GF-D8 (cell line): Measurements from ENCODE around the gene LSM7.
"Not testable (repeated sequence)": the region's sequence is repeated elsewhere in the genome, so short reads cannot be mapped to it uniquely, and the experiment has no call there.

ENCODE experiments used
- DNase-seq: peaks from one replicate; lab custom pipeline; 2025; lab: John Stamatoyannopoulos, UW

LSM7 gene

DNA sequence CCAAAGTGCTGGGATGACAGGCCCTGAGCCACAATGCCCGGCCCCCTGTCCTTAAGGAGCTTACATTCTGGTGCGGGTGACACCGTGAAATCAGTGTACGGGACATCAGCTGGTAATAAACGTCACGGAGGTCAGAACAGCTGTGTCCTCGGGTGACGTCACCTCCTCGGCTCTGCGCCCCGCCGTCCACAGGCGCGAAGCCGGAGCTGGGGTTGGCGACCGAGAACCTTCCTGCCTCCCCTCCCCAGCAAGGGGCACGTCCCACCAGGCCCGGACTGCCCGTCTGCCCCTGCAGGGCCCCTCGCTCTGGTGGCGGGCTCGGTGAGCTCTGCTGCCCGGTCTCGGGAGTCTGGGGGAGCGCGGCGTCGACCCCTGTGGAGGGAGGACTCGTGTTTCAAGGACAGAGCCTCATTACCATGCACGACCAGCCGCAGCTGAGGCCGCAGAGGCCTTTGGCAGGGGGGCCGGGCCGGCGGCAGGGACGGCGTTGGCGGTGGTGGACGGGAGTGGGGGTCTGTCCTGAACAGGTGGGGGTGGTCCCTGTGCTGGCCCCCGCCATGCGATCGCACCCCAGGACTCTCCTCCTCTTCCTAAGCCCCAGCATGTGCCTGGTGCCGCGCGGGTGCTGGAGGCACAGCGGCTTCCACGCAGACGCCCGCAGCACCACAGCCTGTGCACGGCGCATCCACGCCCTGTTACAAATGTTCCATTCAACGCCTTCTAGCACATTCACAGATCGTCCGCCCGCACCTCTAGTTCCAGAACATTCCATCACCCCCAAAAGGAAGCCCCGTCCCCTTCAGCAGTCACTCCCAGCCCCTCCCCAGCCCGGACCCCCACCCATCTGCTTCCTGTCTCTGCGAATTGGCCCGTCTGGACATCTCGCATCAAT is 25.8 kb downstream of the LSM7 start:
- no peak for DNase-seq

DNA sequence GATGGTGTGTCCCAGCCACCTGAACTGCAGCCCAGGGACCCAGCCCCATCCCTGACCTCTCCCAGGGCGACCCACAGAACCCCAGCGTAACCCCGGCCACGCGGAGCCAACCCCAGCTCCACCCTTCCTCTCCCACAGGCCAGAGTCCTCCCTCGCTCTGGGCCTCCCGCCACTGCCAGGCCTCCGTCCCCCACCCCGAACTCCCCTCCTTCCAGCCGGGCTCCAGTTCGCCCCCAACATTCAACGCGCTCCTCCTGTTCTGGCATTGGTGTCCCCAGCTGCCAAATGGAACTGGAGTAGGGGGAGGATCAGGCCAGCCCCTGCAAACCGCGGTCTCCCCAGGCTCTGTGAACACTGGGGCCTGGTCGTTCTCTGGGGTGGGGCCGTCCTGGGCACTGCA is 27.9 kb downstream of the LSM7 start:
- DNase-seq: no peak

DNA sequence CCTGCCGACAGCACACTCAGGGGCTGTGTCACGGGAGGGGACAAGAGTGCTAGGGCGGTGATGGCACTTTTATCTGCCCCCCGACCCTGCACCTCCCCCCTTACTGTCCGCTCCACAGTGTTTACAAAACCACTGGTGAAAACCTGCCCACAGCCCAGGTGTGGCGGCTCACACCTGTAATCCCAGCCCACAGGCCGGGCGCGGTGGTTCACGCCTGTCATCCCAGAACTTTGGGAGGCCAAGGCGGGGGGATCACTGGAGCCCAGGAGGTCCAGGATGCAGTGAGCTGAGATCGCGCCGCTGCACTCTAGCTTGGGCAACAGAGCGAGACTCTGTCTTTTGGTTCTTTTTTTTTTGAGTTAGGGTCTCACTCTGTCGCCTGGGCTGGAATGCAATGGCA is 32.2 kb downstream of the LSM7 start:
- DNase-seq: no peak

DNA sequence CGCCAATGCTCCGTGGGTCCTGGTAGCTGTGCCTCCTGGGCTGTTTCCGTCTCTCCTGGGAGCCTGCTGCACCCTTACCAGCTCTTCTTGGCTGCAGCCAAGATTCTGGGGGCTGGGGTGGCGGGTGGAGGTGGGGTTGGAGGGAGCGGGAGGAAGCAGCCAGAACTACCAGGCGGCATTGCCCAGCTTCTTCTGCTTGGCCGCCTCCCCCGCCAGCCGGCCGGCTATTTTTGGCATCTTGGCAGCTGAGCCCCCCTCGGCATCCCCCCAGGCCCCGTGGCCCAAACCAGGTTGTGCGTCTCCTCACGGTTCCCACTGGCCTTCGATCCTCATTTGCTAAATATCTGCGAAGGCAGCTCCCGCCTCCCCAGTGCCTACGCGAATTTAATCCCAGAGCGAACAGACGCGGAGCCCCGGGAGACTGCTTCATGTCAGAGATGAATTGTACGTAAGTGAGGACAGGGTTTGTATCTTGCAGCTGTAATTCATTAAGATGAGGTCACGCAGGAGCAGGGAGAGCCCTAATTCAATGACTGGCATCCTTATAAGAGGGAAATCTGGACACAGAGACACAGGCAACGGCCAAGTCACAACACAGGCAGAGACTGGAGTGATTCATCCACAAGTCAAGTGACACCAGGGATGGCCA is 33.6 kb downstream of the LSM7 start:
- DNase-seq: no peak

DNA sequence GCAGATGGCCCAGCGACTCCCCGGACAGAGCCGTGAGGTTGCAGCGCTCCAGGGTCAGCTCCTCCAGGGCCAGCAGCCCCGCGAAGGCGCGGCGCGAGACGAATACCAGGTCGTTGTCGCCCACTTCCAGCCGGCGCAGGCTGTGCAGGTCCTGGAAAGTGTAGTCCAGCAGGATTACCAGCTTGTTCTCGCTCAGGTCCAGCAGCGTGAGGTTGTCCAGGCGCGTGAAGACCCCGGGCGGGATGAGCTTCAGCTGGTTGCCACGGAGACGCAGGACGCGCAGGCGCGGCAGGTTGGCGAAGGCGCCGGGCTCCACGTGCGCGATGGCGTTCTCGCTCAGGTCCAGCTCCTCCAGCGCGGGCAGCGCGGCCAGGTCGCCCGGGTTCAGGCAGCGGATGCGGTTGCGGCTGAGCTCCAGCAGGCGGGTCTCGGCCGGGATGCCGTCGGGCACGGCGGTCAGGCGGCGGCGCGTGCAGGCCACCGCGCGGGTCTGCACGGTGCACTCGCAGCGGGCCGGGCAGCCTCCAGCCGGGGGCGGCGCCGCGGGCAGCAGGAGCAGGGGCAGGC is 37.1 kb downstream of the LSM7 start:
- DNase-seq: no peak

DNA sequence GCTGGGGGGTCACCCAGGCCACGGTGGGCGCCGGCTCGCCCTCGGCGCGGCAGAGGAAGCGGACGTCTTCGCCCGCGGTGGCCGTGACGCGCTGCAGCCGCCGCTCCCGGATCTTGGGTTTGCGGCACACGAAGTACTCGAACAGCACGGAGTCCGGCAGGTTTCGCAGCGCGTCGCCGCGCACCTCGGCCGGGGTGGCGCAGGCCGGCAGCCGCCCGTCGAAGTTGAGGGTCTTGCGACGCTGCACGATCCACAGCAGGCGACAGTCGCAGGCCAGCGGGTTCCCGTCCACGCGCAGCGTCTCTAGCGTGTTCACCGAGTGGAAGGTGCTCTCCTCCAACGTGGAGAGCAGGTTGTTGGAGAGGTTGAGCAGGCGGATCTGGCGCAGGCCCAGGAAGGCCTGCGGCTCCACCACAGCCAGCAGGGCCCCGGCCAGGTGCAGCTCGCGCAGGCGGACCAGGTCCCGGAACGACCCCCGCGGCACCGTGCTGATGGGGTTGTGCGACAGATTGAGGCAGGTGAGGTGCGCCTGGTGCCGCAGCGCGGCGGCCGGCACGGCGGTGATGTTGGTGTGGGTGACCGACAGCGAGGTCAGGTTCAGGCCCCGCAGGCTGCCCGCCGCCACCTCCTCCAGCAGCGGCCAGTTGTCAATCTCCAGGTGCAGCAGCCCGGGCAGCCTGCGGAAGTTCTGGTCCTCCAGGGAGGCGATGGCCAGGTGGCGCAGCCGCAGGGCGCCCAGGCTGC is 37.8 kb downstream of the LSM7 start:
- DNase-seq: no peak

DNA sequence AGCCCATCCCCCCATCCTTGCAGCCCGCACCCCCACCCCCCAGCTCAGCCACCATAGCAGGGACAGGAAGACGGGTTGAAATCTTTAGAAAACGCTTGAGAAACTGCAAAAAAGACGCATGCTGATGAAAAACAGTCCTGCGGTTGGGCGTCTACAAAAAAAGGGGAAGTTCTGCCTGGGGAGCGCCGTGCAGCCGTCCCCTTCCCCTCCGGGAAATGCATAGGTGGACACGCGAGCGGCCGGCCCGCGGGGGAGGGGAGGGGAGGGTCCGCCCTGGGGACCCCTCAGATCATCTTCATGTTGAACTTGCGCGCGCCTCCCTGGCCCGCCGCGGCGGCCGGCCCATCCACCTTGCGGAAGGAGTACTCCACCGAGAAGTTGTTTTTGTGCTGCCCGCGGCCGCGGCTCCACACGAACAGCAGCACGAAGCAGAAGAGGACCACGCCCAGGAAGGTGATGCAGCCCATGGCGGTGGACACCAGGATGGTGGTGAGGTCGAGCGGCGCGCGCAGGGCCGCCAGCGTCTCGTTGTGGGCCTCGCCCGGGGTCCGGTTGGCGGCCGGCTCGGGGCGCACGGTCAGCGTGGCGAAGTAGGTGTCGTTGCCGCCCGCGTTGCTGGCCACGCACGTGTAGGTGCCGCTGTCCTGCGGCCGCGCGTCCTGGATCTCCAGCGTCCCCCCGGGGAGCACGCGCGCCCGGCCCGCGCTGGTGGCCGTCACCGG is 38.5 kb downstream of the LSM7 start:
- peak; percentile 88 for DNase-seq

DNA sequence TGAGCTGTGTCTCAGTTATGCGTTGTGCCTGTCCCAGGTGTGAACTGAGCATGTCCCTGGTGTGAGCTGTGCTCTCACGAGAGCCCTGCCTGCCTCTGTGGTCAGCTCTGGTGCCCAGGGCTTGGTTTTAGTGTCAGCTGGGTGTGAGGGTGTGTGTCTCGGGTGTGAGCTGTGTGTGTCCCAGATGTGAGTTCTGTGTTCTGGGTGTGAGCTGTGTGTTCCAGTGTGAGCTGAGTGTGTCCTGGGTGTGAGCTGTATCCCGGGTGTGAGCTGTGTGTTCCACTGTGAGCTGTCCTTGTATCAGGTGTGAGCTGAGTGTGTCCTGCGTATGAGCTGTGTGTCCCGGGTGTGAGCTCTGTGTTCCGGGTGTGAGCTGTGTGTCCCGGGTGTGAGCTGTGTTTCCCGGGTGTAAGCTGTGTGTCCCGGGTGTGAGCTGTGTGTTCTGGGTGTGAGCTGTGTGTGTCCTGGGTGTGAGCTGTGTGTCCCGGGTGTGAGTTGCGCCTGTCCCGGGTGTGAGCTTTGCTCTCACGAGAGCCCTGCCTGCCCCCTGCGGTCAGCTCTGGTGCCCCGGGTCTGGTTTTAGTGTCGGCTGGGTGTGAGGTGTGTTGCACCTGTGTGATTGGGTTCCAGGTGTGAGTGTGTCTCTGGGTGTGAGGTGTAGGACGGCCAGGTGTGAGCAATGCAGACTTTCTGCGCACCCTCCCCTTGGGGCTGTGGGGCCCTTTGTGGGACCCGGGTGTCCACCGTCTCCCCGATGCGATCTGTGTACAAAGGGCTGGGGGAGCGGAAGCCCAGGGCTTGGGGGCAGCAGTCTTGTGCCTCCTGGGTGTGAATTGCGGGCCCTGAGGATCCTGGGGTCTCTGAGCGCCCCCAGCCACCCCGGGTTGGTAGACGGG is 39.3 kb downstream of the LSM7 start:
- peak; percentile 14 for DNase-seq

DNA sequence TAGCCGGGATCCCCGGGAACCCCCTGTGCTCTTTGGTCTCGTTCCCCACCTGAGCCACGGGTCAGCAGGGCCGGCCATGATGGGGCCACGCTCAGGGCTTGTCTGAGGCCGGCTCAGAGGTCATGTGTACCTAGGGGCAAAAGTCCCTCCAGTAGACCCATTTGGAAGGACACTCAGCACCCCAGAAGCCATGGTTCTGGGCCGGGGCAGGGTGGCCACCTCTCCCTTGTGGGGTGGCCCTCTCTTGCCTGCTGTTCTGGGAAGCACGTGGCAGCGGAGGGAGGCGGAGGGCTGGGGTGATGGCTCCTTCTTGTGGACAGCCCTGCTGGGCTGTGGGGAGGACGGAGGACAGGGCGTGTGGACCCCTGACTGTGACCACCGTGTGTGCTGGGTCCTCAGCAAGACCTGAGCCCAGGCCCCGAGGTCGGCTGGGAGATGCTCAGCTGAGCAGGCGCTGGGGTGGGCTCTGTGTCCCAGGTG is 40.0 kb downstream of the LSM7 start:
- DNase-seq: no peak

DNA sequence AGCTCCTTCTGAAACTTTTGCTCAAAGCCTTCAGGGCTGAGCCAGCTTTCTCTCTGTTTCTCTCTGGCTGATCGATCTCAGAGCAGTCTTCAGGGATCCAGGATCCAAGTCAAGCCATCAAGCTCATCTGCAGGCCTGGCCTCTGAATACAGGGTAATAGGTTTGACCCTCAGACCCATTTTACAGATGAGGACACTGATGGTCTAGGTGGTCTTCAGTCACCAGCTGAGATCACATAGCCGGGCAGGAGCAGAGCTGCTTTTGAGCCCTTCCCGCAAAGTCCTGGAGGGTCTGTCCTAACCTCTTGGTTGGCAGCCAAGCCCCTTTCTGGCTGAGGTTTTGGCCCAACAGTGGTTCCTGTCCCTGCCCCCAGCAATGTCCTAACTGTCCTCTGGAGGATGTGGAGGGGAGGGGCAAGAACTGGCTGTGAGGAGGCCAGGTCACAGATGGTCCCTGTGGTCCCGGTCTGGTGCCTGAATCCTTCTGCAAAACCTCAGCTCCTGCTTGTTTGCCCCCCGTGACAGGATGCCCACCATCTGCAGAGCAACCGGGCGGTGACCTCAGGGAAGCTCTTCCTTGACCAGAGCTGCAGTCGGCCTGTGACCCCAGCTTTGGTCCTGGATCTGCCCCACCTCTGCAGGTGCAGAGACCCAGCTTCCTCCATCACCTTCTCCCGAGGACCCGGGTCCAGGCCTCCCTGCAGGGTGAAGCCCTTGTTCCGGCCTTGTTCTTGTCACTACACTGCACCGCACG is 40.6 kb downstream of the LSM7 start:
- no peak for DNase-seq

DNA sequence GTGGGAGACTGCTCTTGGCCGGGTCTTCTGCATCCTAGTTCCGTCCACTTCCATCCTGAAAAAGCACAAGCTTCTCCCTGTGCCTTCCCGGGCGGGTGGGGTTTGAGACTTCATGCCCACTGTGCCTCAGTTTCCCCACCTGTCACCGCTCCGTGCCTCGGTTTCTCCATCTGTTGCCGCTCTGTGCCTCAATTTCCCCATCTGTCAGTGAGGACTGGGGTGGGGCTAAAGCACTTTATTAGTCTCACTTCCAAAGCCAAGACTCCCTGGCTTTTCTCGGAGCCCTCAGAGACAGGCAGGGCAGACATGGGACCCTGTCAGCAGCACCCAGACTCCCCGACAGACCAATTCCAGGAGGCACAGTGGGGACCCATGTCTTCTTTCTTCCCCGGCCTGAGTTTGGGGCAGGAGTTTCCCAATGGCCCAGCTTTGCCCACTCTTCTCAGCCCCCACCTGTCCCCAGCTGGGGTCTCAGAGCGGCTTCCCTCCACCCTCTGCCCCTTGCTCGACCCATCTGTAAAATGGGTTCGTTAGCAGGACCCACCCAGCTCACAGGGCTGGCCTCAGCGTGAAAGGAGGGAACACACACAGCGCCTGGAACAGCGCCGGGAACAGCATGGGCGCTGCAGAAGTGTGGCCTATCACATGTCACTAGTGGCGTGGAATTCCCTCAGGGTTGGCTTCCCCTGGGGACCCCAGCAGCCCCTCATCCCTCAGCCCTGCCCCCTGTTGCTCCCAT is 41.8 kb downstream of the LSM7 start:
- no peak for DNase-seq

DNA sequence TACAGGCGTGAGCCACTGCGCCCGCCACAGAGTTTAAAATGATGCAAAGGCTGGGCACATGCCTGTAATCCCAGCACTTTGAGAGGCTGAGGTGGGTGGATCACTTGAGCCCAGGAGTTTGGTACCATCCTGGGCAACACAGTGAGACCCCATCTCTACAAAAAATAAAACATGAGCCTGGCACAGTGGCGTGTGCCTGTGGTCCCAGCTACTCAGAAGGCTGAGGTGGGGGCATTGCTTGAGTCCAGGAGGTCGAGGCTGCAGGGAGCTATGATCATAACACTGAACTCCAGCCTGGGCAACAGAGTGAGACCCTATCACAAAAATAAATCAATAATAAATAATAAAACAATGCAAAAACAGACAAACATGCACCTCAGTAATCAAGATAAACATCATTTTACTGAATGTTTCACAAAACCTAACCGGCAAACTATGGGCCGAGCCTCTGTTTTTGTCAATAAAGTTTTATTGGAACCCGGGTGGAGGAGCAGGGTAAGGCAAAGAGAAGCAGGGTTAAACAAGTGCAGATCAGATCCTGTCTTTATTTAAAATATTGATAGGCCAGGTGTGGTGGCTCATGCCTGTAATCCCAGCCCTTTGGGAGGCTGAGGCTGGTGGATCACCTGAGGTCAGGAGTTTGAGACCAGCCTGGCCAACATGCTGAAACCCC is 44.4 kb downstream of the LSM7 start:
- no peak for DNase-seq

DNA sequence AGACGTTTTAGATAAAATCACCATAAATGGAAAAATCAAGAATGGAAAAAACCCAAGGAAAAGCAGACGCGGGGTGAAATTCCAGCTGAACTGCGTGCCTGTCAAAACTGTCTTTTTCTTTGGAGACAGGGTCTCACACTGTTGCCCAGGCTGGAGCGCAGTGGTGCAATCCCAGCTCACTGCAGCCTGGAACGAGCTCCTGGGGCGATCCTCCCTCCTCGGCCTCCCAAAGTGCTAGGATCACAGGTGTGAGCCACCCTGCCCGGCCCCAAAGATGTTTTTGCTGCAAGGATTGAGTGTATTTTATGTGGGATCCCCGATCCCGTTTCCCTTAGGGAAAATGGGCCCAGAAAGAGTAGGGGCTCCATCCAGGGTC is 45.5 kb downstream of the LSM7 start:
- no peak for DNase-seq

DNA sequence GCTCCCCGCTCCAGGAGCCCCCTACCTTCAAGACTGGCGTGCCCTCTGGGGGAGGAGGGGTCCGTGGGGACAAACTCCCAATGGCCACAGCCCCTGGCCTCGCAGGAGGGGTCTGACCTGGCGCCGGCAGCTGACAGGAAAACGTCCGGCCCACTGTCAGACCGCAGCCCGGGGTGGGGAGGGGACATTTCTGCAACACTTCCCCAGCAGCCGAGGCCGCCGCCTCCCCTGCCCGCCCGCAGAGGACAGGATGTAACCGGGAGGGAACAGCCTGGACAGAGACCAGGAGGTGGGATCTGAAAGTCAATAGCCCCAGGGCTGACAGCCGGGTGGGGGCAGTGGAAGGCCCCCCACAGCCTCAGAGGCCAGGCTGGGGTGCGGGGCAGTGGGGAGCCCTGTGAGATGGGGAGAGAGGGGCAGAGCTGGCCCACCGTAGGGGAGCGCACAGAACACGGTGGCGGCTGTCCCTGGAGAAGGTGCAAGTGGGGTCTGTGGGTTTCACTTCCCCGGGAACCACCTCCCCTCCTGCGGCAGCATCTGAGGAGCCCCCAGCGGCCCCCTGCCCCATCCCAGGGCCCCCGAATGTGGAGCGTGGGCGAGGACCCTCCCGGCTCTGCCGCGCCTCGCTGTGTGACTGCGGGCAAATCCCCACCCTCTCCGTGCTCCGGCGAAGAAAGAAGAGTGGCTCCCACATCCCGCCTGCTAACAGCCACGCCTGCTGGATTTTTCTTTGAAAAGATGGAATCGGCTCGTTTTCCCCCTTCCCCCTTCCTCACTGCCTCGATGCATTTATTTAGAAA is 46.1 kb downstream of the LSM7 start, which contains the start of gene PEAK3:
PEAK3 (minus strand) TSS at position 114 of the 800 bp plus-strand sequence. CDS start 1,244 bp downstream, outside the sequence.
- DNase-seq: peak; percentile 57

DNA sequence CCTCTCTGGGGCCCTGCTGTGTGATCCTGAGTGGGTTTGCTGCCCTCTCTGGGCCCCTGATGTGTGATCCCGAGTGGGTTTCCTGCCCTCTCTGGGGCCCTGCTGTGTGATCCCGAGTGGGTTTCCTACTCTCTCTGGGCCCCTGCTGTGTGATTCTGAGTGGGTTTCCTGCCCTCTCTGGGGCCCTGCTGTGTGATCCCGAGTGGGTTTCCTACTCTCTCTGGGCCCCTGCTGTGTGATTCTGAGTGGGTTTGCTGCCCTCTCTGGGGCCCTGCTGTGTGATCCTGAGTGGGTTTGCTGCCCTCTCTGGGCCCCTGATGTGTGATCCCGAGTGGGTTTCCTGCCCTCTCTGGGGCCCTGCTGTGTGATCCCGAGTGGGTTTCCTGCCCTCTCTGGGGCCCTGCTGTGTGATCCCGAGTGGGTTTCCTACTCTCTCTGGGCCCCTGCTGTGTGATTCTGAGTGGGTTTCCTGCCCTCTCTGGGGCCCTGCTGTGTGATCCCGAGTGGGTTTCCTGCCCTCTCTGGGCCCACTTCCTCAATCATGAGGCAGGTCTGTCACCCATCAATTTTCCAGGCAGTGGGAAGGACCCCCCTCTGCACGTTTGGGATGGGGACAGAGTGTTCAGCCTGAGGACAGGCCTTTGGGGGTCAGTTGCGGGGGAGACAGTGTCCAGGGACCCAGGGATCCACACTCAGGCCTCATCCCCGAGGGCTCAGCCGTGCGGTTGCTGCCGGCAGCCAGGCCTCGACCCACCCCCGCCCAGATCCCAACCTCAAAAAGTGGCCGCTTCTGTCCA is 46.9 kb downstream of the LSM7 start:
- not testable (repeated sequence) for DNase-seq

DNA sequence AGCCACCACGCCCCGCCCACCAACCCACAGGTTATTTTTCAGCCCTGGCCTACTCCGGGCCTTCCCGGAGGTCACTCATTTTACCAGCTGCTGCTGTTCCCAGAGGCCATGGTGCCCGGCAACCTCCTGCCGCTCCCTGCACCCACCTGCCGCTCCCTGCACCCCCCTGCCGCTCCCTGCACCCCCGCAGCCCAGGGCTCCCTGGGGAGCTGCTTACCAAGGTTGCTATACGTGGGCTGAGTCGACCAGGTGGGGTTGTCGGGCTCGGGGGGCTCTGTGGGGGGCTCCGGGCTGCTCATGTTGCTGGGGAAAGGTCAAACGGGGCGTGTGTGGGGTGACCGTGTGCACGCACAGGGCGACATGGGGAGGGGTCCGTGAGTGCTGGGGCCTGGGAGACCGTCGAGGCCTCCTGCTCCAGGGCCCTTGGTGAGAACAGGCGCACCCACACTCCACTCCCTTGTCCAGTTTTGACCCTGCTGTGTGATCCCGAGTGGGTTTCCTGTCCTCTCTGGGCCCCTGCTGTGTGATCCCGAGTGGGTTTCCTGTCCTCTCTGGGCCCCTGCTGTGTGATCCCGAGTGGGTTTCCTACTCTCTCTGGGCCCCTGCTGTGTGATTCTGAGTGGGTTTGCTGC is 47.6 kb downstream of the LSM7 start:
- DNase-seq: no peak
